Fibroblast of lung (primary cell): ENCODE results near the gene GGTLC3.
"Not testable (repeated sequence)": the region's sequence is repeated elsewhere in the genome, so short reads cannot be mapped to it uniquely, and the experiment has no call there.

Experiments used
- EZH2 ChIP-seq: IDR thresholded peaks from 2 replicates; pipeline ENCODE4 v1.5.1; 2012; ENCODE audit warnings: low read length, control low read depth, mild to moderate bottlenecking; ENCODE audit errors: missing control alignments
- TF ChIP-seq, protein P1 (sequence below), 2 donors: IDR thresholded peaks in 1 of 2; conservative IDR thresholded peaks in 1 of 2; 1 replicate in 1 of 2; 2 replicates in 1 of 2; pipeline ENCODE4 v1.5.1; 2011 to 2012; ENCODE audit warnings: low read length in 2 of 2, control low read depth in 1 of 2, inconsistent platforms in 1 of 2, low read depth in 1 of 2, mild to moderate bottlenecking in 1 of 2

DNA sequence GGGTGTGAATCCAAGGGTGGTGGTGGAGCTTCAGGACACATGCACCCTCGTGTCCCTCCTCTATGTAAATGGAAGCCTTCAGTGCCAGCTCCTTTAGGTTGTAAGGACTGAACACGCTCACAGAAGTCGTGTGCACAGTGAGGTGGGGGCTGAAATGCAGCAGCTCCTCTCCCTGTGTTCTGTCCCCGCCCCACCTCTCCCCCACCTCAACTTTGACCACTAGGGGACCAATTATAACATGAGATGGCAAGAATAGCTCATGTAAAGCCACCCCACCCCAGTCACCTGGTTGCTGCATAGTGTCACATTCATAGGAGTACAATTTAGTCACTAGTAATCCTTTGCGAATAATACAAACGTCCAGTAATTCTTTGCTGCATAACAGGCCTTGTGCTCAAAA lies 4.8 kb upstream of the GGTLC3 start:
- TF ChIP-seq, protein P1, sequence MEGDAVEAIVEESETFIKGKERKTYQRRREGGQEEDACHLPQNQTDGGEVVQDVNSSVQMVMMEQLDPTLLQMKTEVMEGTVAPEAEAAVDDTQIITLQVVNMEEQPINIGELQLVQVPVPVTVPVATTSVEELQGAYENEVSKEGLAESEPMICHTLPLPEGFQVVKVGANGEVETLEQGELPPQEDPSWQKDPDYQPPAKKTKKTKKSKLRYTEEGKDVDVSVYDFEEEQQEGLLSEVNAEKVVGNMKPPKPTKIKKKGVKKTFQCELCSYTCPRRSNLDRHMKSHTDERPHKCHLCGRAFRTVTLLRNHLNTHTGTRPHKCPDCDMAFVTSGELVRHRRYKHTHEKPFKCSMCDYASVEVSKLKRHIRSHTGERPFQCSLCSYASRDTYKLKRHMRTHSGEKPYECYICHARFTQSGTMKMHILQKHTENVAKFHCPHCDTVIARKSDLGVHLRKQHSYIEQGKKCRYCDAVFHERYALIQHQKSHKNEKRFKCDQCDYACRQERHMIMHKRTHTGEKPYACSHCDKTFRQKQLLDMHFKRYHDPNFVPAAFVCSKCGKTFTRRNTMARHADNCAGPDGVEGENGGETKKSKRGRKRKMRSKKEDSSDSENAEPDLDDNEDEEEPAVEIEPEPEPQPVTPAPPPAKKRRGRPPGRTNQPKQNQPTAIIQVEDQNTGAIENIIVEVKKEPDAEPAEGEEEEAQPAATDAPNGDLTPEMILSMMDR (conservative IDR thresholded peaks at IDR 0.05 in 1 of 2, IDR thresholded peaks at IDR 0.05 in 1 of 2; ENCODE audit: low read depth in 1 of 2, low read length in 2 of 2): not testable (repeated sequence)
- not testable (repeated sequence) for TF ChIP-seq EZH2
